ENCODE results near the gene POLR3H.

The POLR3H gene

GRCh38 chr22:41534219-41534618 is 10.1 kb downstream of the POLR3H start:
- DNase-seq = no peak

GRCh38 chr22:41532908-41533825 is 11.1 kb downstream of the POLR3H start:
- no peak for DNase-seq

- no peak for DNase-seq
Observed at GRCh38 chr22:41531715-41532477, 12.4 kb downstream of the POLR3H start.

GRCh38 chr22:41530890-41531714 is 13.2 kb downstream of the POLR3H start:
- DNase-seq = no peak

GRCh38 chr22:41528938-41529561 is 15.2 kb downstream of the POLR3H start:
- no peak for DNase-seq

GRCh38 chr22:41528132-41528766 is 16.0 kb downstream of the POLR3H start:
- DNase-seq = no peak

- peak; percentile 26 for DNase-seq
Observed at GRCh38 chr22:41526830-41527799, 17.2 kb downstream of the POLR3H start.

GRCh38 chr22:41526226-41526829 is 17.9 kb downstream of the POLR3H start:
- no peak for DNase-seq

- DNase-seq = no peak
Observed at GRCh38 chr22:41525450-41526225, 18.6 kb downstream of the POLR3H start.

- no peak for DNase-seq
Observed at GRCh38 chr22:41524809-41525449, 19.3 kb downstream of the POLR3H start.

GRCh38 chr22:41524251-41524661 is 20.0 kb downstream of the POLR3H start:
- DNase-seq = no peak

- no peak for DNase-seq
Observed at GRCh38 chr22:41523464-41524221, 20.6 kb downstream of the POLR3H start.

GRCh38 chr22:41522813-41523212 is 21.5 kb downstream of the POLR3H start:
- no peak for DNase-seq

GRCh38 chr22:41521126-41521525 is 23.1 kb downstream of the POLR3H start:
- no peak for DNase-seq

- DNase-seq = no peak
Observed at GRCh38 chr22:41518048-41518347, 26.3 kb downstream of the POLR3H start.

GRCh38 chr22:41517172-41518047 is 26.9 kb downstream of the POLR3H start:
- DNase-seq = no peak

GRCh38 chr22:41516462-41516861 is 27.8 kb downstream of the POLR3H start:
- DNase-seq = no peak
